Heart left ventricle (tissue), 16 donors: Measurements from ENCODE around the gene RFX2. TPM values are rescaled to one million over a fixed set of nuclear protein-coding genes. Genes with fewer than 3 reads are reported as not detected.

ENCODE experiments used
- ATAC-seq, 4 donors: fragments of 200-7000 bp; cut with Tn5 transposase; one replicate each; pipeline ENCODE4 v1.9.1; 2020 to 2022; ENCODE audit warnings: moderate library complexity in 4 of 4, mild to moderate bottlenecking in 3 of 4, moderate number of reproducible peaks in 1 of 4
- DNase-seq, 5 donors: peaks; one replicate each; pipeline ENCODE4 v3.0.0-alpha.2; 2020
- H3K27ac ChIP-seq, 12 donors: fragments of 200-600 bp; sonication (generic) in 4 of 12; one replicate each; pipeline versions ENCODE4 v1.5.0 to v1.8.0; 2016 to 2022; ENCODE audit warnings: mild to moderate bottlenecking in 2 of 12
- H3K27me3 ChIP-seq, 9 donors: fragments of 200-600 bp; sonication (generic) in 2 of 9; one replicate each; pipeline versions ENCODE4 v1.5.1 to v1.8.0; 2016 to 2022; ENCODE audit warnings: mild to moderate bottlenecking in 3 of 9
- H3K36me3 ChIP-seq, 9 donors: fragments of 200-600 bp; sonication (generic) in 2 of 9; one replicate each; pipeline versions ENCODE4 v1.5.0 to v1.8.0; 2018 to 2022; ENCODE audit warnings: mild to moderate bottlenecking in 2 of 9
- H3K4me1 ChIP-seq, 12 donors: fragments of 200-600 bp; sonication (generic) in 4 of 12; one replicate each; pipeline versions ENCODE4 v1.5.0 to v1.8.0; 2016 to 2022; ENCODE audit warnings: mild to moderate bottlenecking in 3 of 12
- H3K4me3 ChIP-seq, 12 donors: fragments of 200-600 bp; sonication (generic) in 4 of 12; one replicate each; pipeline versions ENCODE4 v1.5.0 to v1.8.0; 2017 to 2022; ENCODE audit warnings: mild to moderate bottlenecking in 9 of 12, moderate library complexity in 4 of 12
- H3K9me3 ChIP-seq, 12 donors: fragments of 200-600 bp; sonication (generic) in 4 of 12; one replicate each; pipeline versions ENCODE4 v1.5.0 to v1.8.0; 2016 to 2022; ENCODE audit warnings: mild to moderate bottlenecking in 1 of 12
- CTCF ChIP-seq, 12 donors: fragments of 200-600 bp; sonication (generic) in 4 of 12; IDR thresholded peaks; one replicate each; pipeline versions ENCODE4 v1.5.0 to v1.8.0; 2018 to 2022; ENCODE audit warnings: antibody characterized with exemption in 12 of 12, mild to moderate bottlenecking in 5 of 12
- POLR2A ChIP-seq, 2 donors: fragments of 450-650 bp; IDR thresholded peaks; one replicate each; pipeline ENCODE4 v1.6.1; 2017; ENCODE audit warnings: antibody characterized with exemption in 2 of 2, mild to moderate bottlenecking in 2 of 2, moderate library complexity in 2 of 2
- WGBS, 4 donors: extraction: QIAGEN DNeasy Blood & Tissue Kit in 2 of 4; methylation state at CpG; one replicate each; pipeline versions ENCODE4 v1.1.5 to v1.1.7; 2013 to 2018; 5-methylcytosine and 5-hydroxymethylcytosine counted together
- intact Hi-C, 10 donors: fragments of 100-400 bp; cut with DNase I; formaldehyde crosslinking; loops; one replicate each; pipeline versions ENCODE4 v1.11.1 to v1.14.2; 2022
- polyA plus RNA-seq, 2 donors: library from polyadenylated mRNA; stranded (reverse); fragments of 200-250 nt; gene quantifications; one replicate each; pipeline ENCODE4 v1.2.3, GENCODE V29; 2013
- total RNA-seq, 9 donors: library from RNA; depleted of rRNA in 2 of 9; stranded (reverse); fragments of >200 nt in 2 of 9; fragmentation: NEBNext Ultra II Directional in 3 of 9; extraction: Animal tissue kit (Norgen Biotek cat#: 25700) in 3 of 9; gene quantifications; one replicate each; pipeline versions ENCODE4 v1.1.0 to v1.2.4, GENCODE V29; 2016 to 2023
- donor health status: ischemic (EF 13 %, LVEDD 7.1; RV severe dilation, severe dysfunction).
- donor health status: healthy with polysubstance abuse.
- donor health status: DM: no; HTN: yes; CAD: no.
- donor health status: DM: no; HTN: no; CAD: no.
- donor health status: ischemic (EF 25% LVEDD 6.9; RV normal size, moderate dysfunction).
- donor health status: ischemic (EF 25% LVEDD 5.7; RV mildly dilated, moderate dysfunction).
- donor health status: healthy.
- donor health status: DM: yes; HTN: yes; CAD: no.
- donor health status: ischemic (EF 35%, LVEDD 5.7; RV mildly dilated, moderate dysfunction).
- donor health status: nonischemic (EF 11% LVEDD 7.7; RV severe dilation, severe dysfunction).
- donor health status: DM: yes; HTN: yes; CAD: no.
- donor health status: PGD.
- donor health status: ischemic (EF 29% LVEDD 5.4; RV normal size, mild dysfunction).
- donor health status: nonischemic (EF 23%, LVEDD 6.1; RV moderate dilation, normal function).

The RFX2 gene
- total and polyA plus RNA-seq, 11 donors = 2.8 to 20.0 (median 5.9) TPM

GRCh38 chr19:6070207-6070681, 40.1 kb downstream of the RFX2 start:
- intact Hi-C loops = no loop called here
- no peaks in the 10 kb centered on the region for H3K27me3 ChIP-seq
- WGBS, 4 donors = 93 to 98% (median 95%) methylated on average over 3 of the region's 3 CpGs
- no peak for TF ChIP-seq POLR2A (IDR thresholded peaks at IDR 0.05)
- no peak for TF ChIP-seq CTCF (IDR thresholded peaks at IDR 0.05)
- H3K27ac ChIP-seq = peak overlapping the region in 2 of 12 donors; percentile 54 to 80
- peaks cover 7 to 40% (median 34%) of the 10 kb centered on the region in 12 donors for H3K4me1 ChIP-seq
- ATAC-seq = no peak
- H3K9me3 ChIP-seq = no peaks in the 10 kb centered on the region
- DNase-seq = peak in 1 of 5 donors; percentile 10
- H3K4me3 ChIP-seq = no peak overlapping the region
- no peaks in the 10 kb centered on the region for H3K36me3 ChIP-seq

GRCh38 chr19:6069268-6069791, 41.0 kb downstream of the RFX2 start:
- no peak overlapping the region for H3K4me3 ChIP-seq
- no peaks in the 10 kb centered on the region for H3K36me3 ChIP-seq
- intact Hi-C loops = loop anchor here in 1 of 10 donors (5.0 kb wide), 1 partner anchor 38 kb away; no protein-coding TSS in a partner anchor
- no peak for ATAC-seq
- peak overlapping the region in 1 of 12 donors; percentile 93 for H3K27ac ChIP-seq
- TF ChIP-seq CTCF (IDR thresholded peaks at IDR 0.05) (no peak), POLR2A (IDR thresholded peaks at IDR 0.05) (no peak)
- no peaks in the 10 kb centered on the region for H3K27me3 ChIP-seq
- peak in 1 of 5 donors; percentile 9 for DNase-seq
- H3K9me3 ChIP-seq = no peaks in the 10 kb centered on the region
- peaks cover 7 to 48% (median 35%) of the 10 kb centered on the region in 12 donors for H3K4me1 ChIP-seq

GRCh38 chr19:6068711-6069110, 41.6 kb downstream of the RFX2 start:
- H3K4me3 ChIP-seq = no peak overlapping the region
- 15 to 41% (median 36%) methylated on average over 2 of the region's 2 CpGs for WGBS, 4 donors
- peak overlapping the region in 6 of 12 donors; percentile 30 to 94 (median 88) for H3K27ac ChIP-seq
- H3K36me3 ChIP-seq = no peaks in the 10 kb centered on the region
- peaks cover 7 to 53% (median 37%) of the 10 kb centered on the region in 12 donors for H3K4me1 ChIP-seq
- H3K27me3 ChIP-seq = no peaks in the 10 kb centered on the region
- H3K9me3 ChIP-seq = no peaks in the 10 kb centered on the region
- ATAC-seq (no peak), DNase-seq (peak in 1 of 5 donors; percentile 23)
- TF ChIP-seq POLR2A (IDR thresholded peaks at IDR 0.05) (no peak), CTCF (IDR thresholded peaks at IDR 0.05) (no peak)
- intact Hi-C loops = loop anchor here in 1 of 10 donors (5.0 kb wide), 1 partner anchor 39 kb away; no protein-coding TSS in a partner anchor

- H3K4me1 ChIP-seq = peaks cover 7 to 59% (median 43%) of the 10 kb centered on the region in 12 donors
- no peak overlapping the region for H3K4me3 ChIP-seq
- intact Hi-C loops = loop anchor here in 3 of 10 donors (2.0 to 5.0 kb wide), 3 partner anchors 19 to 43 kb away; partner anchors contain the start of gene RFX2 (in 1 of the 3)
- H3K27me3 ChIP-seq = no peaks in the 10 kb centered on the region
- peak in 1 of 5 donors; percentile 16 for DNase-seq
- ATAC-seq = no peak
- no peak for TF ChIP-seq POLR2A (IDR thresholded peaks at IDR 0.05)
- TF ChIP-seq CTCF (IDR thresholded peaks at IDR 0.05) = no peak
- H3K36me3 ChIP-seq = no peaks in the 10 kb centered on the region
- H3K27ac ChIP-seq = peak overlapping the region; percentile 59 to 94 (median 87)
- WGBS, 4 donors = 72 to 81% (median 77%) methylated on average over 2 of the region's 2 CpGs
- no peaks in the 10 kb centered on the region for H3K9me3 ChIP-seq
Measured at GRCh38 chr19:6067975-6068374, 42.3 kb downstream of the RFX2 start.
